KMS-11 (cell line): ENCODE data around the gene MOB3C.

ENCODE experiments used
- H2AFZ ChIP-seq: fragments of 200-600 bp; sonication (generic); 2 replicates; pipeline ENCODE4 v1.6.1; 2016; ENCODE audit warnings: antibody characterized with exemption, mixed run types, low read depth
- H3K27ac ChIP-seq: fragments of 200-600 bp; sonication (generic); 2 replicates; pipeline ENCODE4 v1.6.1; 2016; ENCODE audit warnings: mild to moderate bottlenecking, mixed run types
- H3K27me3 ChIP-seq: fragments of 200-600 bp; sonication (generic); 2 replicates; pipeline ENCODE4 v1.6.1; 2017; ENCODE audit warnings: mild to moderate bottlenecking, low read depth, mixed run types, moderate library complexity; ENCODE audit not compliant: insufficient read depth
- H3K36me3 ChIP-seq: fragments of 200-600 bp; sonication (generic); 2 replicates; pipeline ENCODE4 v1.6.1; 2017; ENCODE audit warnings: mild to moderate bottlenecking, mixed run types; ENCODE audit not compliant: insufficient read depth
- H3K4me1 ChIP-seq: fragments of 200-600 bp; sonication (generic); 2 replicates; pipeline ENCODE4 v1.6.1; 2016; ENCODE audit warnings: mild to moderate bottlenecking, low read depth, mixed run types; ENCODE audit not compliant: poor library complexity, severe bottlenecking
- H3K4me2 ChIP-seq: fragments of 200-600 bp; sonication (generic); 2 replicates; pipeline ENCODE4 v1.7.0; 2016; ENCODE audit warnings: mild to moderate bottlenecking, mixed run types
- H3K4me3 ChIP-seq: fragments of 200-600 bp; sonication (generic); IDR thresholded peaks from 2 replicates; pipeline ENCODE4 v1.6.1; 2017; ENCODE audit warnings: low read depth, low read length, mixed read lengths; ENCODE audit not compliant: insufficient read depth
- H3K79me2 ChIP-seq: fragments of 200-600 bp; sonication (generic); 2 replicates; pipeline ENCODE4 v1.6.1; 2016; ENCODE audit warnings: low read depth, mixed run types; ENCODE audit not compliant: insufficient read depth
- H3K9ac ChIP-seq: fragments of 200-600 bp; sonication (generic); 2 replicates; pipeline ENCODE4 v1.6.1; 2016; ENCODE audit warnings: mild to moderate bottlenecking, mixed run types
- H4K20me1 ChIP-seq: fragments of 200-600 bp; sonication (generic); 2 replicates; pipeline ENCODE4 v1.6.1; 2016; ENCODE audit warnings: mild to moderate bottlenecking, mixed run types; ENCODE audit not compliant: insufficient read depth
- CTCF ChIP-seq: fragments of 200-600 bp; sonication (generic); conservative IDR thresholded peaks from 2 replicates; pipeline ENCODE4 v1.6.1; 2017; ENCODE audit warnings: low read depth, mild to moderate bottlenecking, antibody characterized with exemption, low read length, moderate library complexity, mixed read lengths

Gene MOB3C

DNA sequence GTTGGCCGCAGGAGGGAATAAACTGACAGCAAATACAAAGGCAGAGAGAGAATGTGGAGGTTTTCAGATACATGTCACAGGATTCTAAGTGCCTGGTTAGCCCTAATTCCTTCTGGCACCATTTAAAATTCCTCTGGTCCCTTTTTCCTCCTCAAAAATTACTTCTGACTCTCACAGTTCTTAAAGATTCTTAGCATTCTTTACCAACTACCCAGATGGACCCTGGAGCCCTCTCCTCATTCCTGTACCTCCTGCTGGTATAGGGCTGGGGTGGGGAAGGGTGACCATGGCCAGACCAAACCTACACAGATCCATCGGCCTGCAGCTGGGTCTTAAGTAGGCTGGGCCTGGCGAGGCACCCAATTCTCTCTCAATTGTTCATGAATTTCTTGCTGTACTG lies 19.8 kb downstream of the MOB3C start:
- Histone ChIP-seq H3K9ac (no peak overlapping the region), H3K27ac (no peak overlapping the region), H3K4me1 (peaks cover 19% of the 10 kb centered on the region), H4K20me1 (no peaks in the 10 kb centered on the region), H3K4me2 (no peak overlapping the region), H3K4me3 (no peak overlapping the region), H3K36me3 (no peaks in the 10 kb centered on the region), H2AFZ (no peak overlapping the region), H3K27me3 (no peaks in the 10 kb centered on the region), H3K79me2 (no peaks in the 10 kb centered on the region)
- TF ChIP-seq CTCF: no peak

DNA sequence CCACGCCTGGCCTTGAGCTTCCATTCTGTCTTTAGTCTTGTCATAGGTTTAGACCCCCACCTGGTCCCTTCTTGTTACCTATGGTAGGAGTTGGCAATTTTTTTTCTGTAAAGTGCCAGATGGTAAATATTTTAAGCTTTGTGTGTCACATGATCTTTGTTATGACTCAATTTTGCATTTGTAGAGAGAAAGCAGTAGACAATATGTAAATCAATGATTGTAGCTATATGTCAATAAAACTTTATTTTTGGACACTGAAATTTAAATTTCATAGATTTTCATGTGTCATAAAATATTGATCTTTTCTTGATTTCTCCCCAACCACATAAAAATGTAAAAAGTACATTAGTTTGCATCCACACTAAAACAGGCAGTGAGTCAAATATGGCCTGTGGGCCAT lies 20.6 kb downstream of the MOB3C start:
- no peaks in the 10 kb centered on the region for H3K79me2 ChIP-seq
- H3K4me1 ChIP-seq: peaks cover 27% of the 10 kb centered on the region
- no peak for TF ChIP-seq CTCF
- no peaks in the 10 kb centered on the region for H3K27me3 ChIP-seq
- no peaks in the 10 kb centered on the region for H4K20me1 ChIP-seq
- H3K9ac ChIP-seq: no peak overlapping the region
- no peak overlapping the region for H3K27ac ChIP-seq
- H3K36me3 ChIP-seq: no peaks in the 10 kb centered on the region
- H3K4me3 ChIP-seq: no peak overlapping the region
- no peak overlapping the region for H3K4me2 ChIP-seq
- H2AFZ ChIP-seq: no peak overlapping the region

DNA sequence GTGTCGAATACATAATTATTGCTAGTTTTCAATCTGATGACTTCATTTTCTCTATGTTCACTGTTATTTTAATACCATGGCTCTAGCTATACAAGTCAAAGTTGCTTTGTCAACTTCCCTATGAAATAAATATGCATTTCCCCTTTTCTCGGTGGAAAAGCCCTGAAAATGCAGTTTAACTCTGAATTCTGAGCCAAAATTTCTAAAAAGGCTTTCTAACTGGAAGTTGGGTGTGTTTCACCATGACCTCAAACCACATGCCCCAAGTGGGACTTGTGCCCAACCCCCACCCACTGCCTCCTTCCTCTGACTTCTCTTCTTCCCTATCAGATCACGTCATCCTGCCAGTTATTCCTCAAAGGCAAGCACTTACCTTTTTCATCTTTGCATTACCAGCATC lies 21.5 kb downstream of the MOB3C start:
- no peak for TF ChIP-seq CTCF
- Histone ChIP-seq H3K4me2 (no peak overlapping the region; the same call in 1 of the 2 replicates), H2AFZ (no peak overlapping the region), H3K27me3 (no peaks in the 10 kb centered on the region), H3K27ac (no peak overlapping the region), H4K20me1 (no peaks in the 10 kb centered on the region), H3K4me1 (peaks cover 27% of the 10 kb centered on the region), H3K4me3 (no peak overlapping the region), H3K36me3 (no peaks in the 10 kb centered on the region), H3K9ac (no peak overlapping the region), H3K79me2 (no peaks in the 10 kb centered on the region)

DNA sequence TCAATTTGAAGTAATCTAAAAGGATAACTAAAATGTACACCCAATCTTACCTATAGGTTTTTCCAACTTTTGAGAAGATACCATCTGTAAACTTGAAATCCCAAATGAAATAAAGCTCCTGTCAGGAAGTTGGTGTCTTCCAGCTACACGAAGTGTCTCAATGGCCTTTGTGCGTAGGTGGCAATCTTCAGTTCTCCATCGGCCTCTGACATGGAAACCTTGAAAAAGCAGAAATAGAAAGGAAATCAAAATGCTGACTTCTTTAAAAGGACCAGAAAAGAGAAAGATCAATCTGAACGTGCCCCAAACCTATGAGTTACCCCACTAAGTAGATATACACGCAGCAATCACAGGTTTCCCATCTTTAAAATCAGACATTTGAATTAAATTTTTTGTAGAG lies 22.5 kb downstream of the MOB3C start:
- Histone ChIP-seq H3K79me2 (no peaks in the 10 kb centered on the region), H3K4me2 (no peak overlapping the region), H3K27me3 (no peaks in the 10 kb centered on the region), H3K27ac (no peak overlapping the region), H3K36me3 (no peaks in the 10 kb centered on the region), H3K9ac (no peak overlapping the region), H3K4me1 (peaks cover 27% of the 10 kb centered on the region), H2AFZ (no peak overlapping the region), H3K4me3 (no peak overlapping the region), H4K20me1 (no peaks in the 10 kb centered on the region)
- TF ChIP-seq CTCF: no peak

GRCh38 chr1:46592823-46593222 lies 23.8 kb downstream of the MOB3C start:
- Histone ChIP-seq H3K36me3 (no peaks in the 10 kb centered on the region), H3K9ac (no peak overlapping the region), H3K27me3 (no peaks in the 10 kb centered on the region), H3K79me2 (no peaks in the 10 kb centered on the region), H3K27ac (no peak overlapping the region), H2AFZ (no peak overlapping the region), H3K4me3 (no peak overlapping the region), H3K4me1 (peaks cover 27% of the 10 kb centered on the region), H3K4me2 (no peak overlapping the region), H4K20me1 (no peaks in the 10 kb centered on the region)
- TF ChIP-seq CTCF: no peak
